ENCODE data around the gene SNTG2. TPM values are rescaled to one million over a fixed set of nuclear protein-coding genes. Genes with fewer than 3 reads are reported as not detected.

The SNTG2 gene
- total RNA-seq, 2 donors from 2014 or later = 4.1 to 11.9 TPM

DNA sequence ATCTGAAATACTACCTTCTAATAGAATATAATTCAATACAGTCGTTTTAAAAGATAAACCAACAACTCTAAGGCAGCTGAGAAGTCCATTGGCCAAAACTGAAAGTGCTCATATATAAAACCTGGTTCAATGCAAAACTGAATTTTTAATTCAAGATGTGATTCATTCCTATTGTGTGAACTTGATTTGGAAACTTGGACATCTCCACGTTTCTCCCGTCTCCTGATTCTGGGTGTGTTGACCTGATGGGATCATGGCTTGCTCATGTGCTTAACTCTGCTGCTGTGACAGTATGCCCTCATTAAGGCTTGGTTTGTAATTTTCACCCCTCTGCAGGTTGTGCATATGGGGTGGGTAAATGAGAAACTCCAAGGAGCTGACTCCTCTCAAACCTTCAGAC lies 296.3 kb downstream of the SNTG2 start:
- Histone ChIP-seq H3K9me3 (ENCODE audit: control insufficient read depth, low read length) (no peaks in the 10 kb centered on the region), H3K27me3 (ENCODE audit: control insufficient read depth, insufficient read depth, low read length, poor library complexity, severe bottlenecking) (no peaks in the 10 kb centered on the region), H3K36me3 (ENCODE audit: control insufficient read depth, insufficient read depth, low read length) (no peaks in the 10 kb centered on the region), H3K4me3 (ENCODE audit: low read length) (no peak overlapping the region), H3K27ac (ENCODE audit: low read depth, low read length) (no peak overlapping the region), H3K4me1 (ENCODE audit: control insufficient read depth, insufficient read depth, low read length) (no peaks in the 10 kb centered on the region), H3K9ac (ENCODE audit: extremely low read depth, low read length, poor library complexity, severe bottlenecking) (no peak overlapping the region)
- 80 to 83% methylated on average over 1 to 3 of the region's 3 CpGs for WGBS, 2 experiments (ENCODE audit: insufficient coverage in 1 of 2, insufficient read length in 1 of 2)
- H3K27me3 Mint-ChIP-seq (ENCODE audit: insufficient read depth) = no peaks in the 10 kb centered on the region
- TF ChIP-seq, protein P1, sequence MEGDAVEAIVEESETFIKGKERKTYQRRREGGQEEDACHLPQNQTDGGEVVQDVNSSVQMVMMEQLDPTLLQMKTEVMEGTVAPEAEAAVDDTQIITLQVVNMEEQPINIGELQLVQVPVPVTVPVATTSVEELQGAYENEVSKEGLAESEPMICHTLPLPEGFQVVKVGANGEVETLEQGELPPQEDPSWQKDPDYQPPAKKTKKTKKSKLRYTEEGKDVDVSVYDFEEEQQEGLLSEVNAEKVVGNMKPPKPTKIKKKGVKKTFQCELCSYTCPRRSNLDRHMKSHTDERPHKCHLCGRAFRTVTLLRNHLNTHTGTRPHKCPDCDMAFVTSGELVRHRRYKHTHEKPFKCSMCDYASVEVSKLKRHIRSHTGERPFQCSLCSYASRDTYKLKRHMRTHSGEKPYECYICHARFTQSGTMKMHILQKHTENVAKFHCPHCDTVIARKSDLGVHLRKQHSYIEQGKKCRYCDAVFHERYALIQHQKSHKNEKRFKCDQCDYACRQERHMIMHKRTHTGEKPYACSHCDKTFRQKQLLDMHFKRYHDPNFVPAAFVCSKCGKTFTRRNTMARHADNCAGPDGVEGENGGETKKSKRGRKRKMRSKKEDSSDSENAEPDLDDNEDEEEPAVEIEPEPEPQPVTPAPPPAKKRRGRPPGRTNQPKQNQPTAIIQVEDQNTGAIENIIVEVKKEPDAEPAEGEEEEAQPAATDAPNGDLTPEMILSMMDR (conservative IDR thresholded peaks at IDR 0.05) = no peak
- H3K9me3 Mint-ChIP-seq = no peaks in the 10 kb centered on the region
- H3K4me1 Mint-ChIP-seq = no peaks in the 10 kb centered on the region
- no peak for DNase-seq
- no peak overlapping the region for H3K4me3 Mint-ChIP-seq
- H3K36me3 Mint-ChIP-seq (ENCODE audit: low read depth) = no peaks in the 10 kb centered on the region
- no peak overlapping the region for H3K27ac Mint-ChIP-seq

DNA sequence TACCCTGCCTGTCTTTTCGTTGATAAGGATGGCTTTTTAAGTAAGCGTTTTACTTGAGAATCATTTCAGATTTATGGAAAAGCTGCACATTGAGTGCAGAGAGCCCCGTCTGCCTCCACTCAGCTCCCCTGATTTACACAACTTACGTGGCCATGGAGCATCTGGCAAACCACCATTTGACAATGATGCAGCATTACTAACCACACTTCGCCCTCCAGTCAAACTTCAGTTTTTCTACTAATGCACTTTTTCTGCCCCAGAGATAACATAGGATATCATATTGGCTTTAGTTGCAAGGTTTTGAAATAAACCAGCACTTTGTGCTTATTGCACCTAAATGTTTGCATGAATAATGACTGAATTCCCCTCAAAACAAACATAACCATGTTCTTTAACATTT lies 297.5 kb downstream of the SNTG2 start:
- no peak for DNase-seq
- Mint-ChIP-seq H3K4me3 (no peak overlapping the region), H3K36me3 (ENCODE audit: low read depth) (no peaks in the 10 kb centered on the region), H3K9me3 (no peaks in the 10 kb centered on the region), H3K4me1 (no peaks in the 10 kb centered on the region), H3K27me3 (ENCODE audit: insufficient read depth) (no peaks in the 10 kb centered on the region), H3K27ac (no peak overlapping the region)
- no peaks in the 10 kb centered on the region for H3K4me1 ChIP-seq (ENCODE audit: control insufficient read depth, insufficient read depth, low read length)
- WGBS, 2 experiments (ENCODE audit: insufficient coverage in 1 of 2, insufficient read length in 1 of 2) = 85 to 95% methylated on average over 5 of the region's 5 CpGs
- H3K9ac ChIP-seq (ENCODE audit: extremely low read depth, low read length, poor library complexity, severe bottlenecking) = no peak overlapping the region
- no peak overlapping the region for H3K27ac ChIP-seq (ENCODE audit: low read depth, low read length)
- no peaks in the 10 kb centered on the region for H3K36me3 ChIP-seq (ENCODE audit: control insufficient read depth, insufficient read depth, low read length)
- no peak overlapping the region for H3K4me3 ChIP-seq (ENCODE audit: low read length)
- TF ChIP-seq, protein P1 (conservative IDR thresholded peaks at IDR 0.05) = no peak
- no peaks in the 10 kb centered on the region for H3K27me3 ChIP-seq (ENCODE audit: control insufficient read depth, insufficient read depth, low read length, poor library complexity, severe bottlenecking)
- no peaks in the 10 kb centered on the region for H3K9me3 ChIP-seq (ENCODE audit: control insufficient read depth, low read length)

DNA sequence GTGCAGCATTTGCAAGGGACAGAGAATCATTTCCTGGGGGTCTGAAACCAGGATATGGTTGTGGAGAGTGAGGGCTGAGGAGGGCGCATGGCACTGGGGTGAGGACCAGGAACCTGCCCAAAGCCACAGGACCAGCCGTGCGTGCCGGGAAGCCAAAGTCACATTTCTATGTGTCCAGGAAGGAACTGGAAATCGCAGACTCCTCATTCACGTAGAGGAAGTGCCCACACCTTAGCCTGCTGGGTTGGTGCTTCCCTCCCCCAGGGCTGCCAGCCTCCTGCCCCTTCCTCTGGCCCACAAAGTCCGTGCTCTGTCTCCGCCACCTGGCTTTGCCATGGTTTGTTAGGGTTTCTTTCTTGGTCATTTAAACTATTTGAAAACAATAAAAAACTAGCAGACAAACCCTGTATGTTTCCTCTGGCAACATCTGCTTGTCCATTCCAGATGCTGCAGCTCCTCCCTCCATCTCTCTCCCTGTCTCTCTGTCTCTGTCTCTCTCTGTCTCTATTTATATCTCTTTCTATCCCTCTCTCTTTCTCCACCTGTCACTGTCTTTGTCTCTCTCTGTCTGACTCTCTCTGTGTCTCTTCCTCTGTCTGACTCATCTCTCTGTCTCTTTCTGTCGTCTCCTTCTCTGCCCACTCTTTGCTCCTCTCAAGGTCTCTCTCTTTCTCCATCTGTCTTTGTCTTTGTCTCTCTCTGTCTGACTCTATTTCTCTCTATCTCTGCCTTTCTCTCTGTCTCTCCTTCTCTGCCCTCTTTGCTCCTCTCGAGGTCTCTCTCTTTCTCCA lies 299.4 kb downstream of the SNTG2 start:
- no peaks in the 10 kb centered on the region for H3K4me1 Mint-ChIP-seq
- Histone ChIP-seq H3K4me3 (ENCODE audit: low read length) (no peak overlapping the region), H3K9me3 (ENCODE audit: control insufficient read depth, low read length) (no peaks in the 10 kb centered on the region), H3K27me3 (ENCODE audit: control insufficient read depth, insufficient read depth, low read length, poor library complexity, severe bottlenecking) (no peaks in the 10 kb centered on the region), H3K4me1 (ENCODE audit: control insufficient read depth, insufficient read depth, low read length) (no peaks in the 10 kb centered on the region), H3K27ac (ENCODE audit: low read depth, low read length) (no peak overlapping the region), H3K36me3 (ENCODE audit: control insufficient read depth, insufficient read depth, low read length) (no peaks in the 10 kb centered on the region), H3K9ac (ENCODE audit: extremely low read depth, low read length, poor library complexity, severe bottlenecking) (no peak overlapping the region)
- no peak for DNase-seq
- H3K27me3 Mint-ChIP-seq (ENCODE audit: insufficient read depth) = no peaks in the 10 kb centered on the region
- WGBS, 2 experiments (ENCODE audit: insufficient coverage in 1 of 2, insufficient read length in 1 of 2) = 77 to 92% methylated on average over 4 to 10 of the region's 10 CpGs
- no peak overlapping the region for H3K4me3 Mint-ChIP-seq
- H3K27ac Mint-ChIP-seq = no peak overlapping the region
- H3K36me3 Mint-ChIP-seq (ENCODE audit: low read depth) = no peaks in the 10 kb centered on the region
- TF ChIP-seq, protein P1 (conservative IDR thresholded peaks at IDR 0.05) = no peak
- H3K9me3 Mint-ChIP-seq = no peaks in the 10 kb centered on the region

Measured in endodermal cell (in vitro differentiated cells).